Mammary epithelial cell (primary cell): ENCODE results near the gene CEBPA.

Source experiments
- CTCF ChIP-seq, 2 donors: IDR thresholded peaks in 1 of 2; conservative IDR thresholded peaks in 1 of 2; 2 replicates each; pipeline ENCODE4 v1.5.1; 2011 to 2012; ENCODE audit warnings: inconsistent platforms in 2 of 2, low read length in 2 of 2, mild to moderate bottlenecking in 2 of 2, control low read depth in 1 of 2, low read depth in 1 of 2; ENCODE audit not compliant: insufficient read depth in 1 of 2; ENCODE audit errors: extremely low read depth in 1 of 2
- EZH2 ChIP-seq: IDR thresholded peaks from 2 replicates; pipeline ENCODE4 v1.6.1; 2012; ENCODE audit warnings: low read length, inconsistent platforms, borderline replicate concordance

GRCh38 chr19:33260628-33261418 lies 41.5 kb downstream of the CEBPA start:
- no peak for TF ChIP-seq CTCF (conservative IDR thresholded peaks at IDR 0.05 in 1 of 2, IDR thresholded peaks at IDR 0.05 in 1 of 2; ENCODE audit: extremely low read depth in 1 of 2, insufficient read depth in 1 of 2, low read depth in 1 of 2, low read length in 2 of 2)
- no peak for TF ChIP-seq EZH2
